Measurements from ENCODE around the gene SECISBP2. TPM values are rescaled to one million over a fixed set of nuclear protein-coding genes. Genes with fewer than 3 reads are reported as not detected.

The SECISBP2 gene
- total and polyA plus RNA-seq, 2 of the 13 experiments (the other 11 are each of a cell fraction or from before 2014, with no cell fraction given): 32.4 to 38.0 TPM

DNA sequence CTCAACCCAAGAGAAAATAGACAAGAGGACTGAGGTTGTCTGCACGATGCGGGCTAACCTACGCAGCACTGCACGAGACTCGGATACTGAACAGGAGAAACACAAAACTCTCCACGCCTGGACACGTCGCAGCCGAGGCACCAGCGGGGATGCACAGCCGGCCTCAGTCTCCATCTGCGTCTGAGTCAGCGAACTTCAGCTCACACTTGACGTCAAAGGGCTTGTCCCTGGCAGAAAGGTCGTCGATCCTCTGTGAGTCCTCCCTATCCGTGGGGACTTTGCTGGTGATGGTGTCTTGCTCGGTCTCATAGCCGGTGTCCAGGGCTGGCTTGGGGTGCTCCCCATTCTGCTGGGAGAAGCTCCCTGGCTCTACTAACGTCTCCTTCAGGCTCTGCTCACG is 60.2 kb downstream of the SECISBP2 start:
- Histone ChIP-seq H3K4me1 (ENCODE audit: insufficient read depth, low read length) (peaks cover 16% of the 10 kb centered on the region; the same call in 1 of the 2 replicates), H3K36me3 (replicated peaks in 1 of 2; ENCODE audit: control insufficient read depth in 1 of 2, insufficient read depth in 2 of 2, low read length in 2 of 2) (no peaks in the 10 kb centered on the region), H3K27ac (ENCODE audit: extremely low read length, insufficient read depth, low read length) (no peak overlapping the region), H4K20me1 (ENCODE audit: insufficient read depth, low read length) (no peaks in the 10 kb centered on the region), H3K9ac (ENCODE audit: insufficient read depth, low read depth, low read length) (no peak overlapping the region), H3K9me3 (ENCODE audit: low read length) (no peaks in the 10 kb centered on the region), H3K4me3 (replicated peaks in 1 of 3; ENCODE audit: insufficient read depth in 1 of 3, low read depth in 2 of 3, low read length in 3 of 3) (no peak overlapping the region), H2AFZ (ENCODE audit: low read length) (no peak overlapping the region), H3K79me2 (ENCODE audit: insufficient read depth, low read length) (no peaks in the 10 kb centered on the region), H3K4me2 (ENCODE audit: low read depth, low read length) (no peak overlapping the region), H3K27me3 (ENCODE audit: control insufficient read depth in 1 of 2, insufficient read depth in 2 of 2, low read length in 2 of 2) (peaks cover 1 to 8% of the 10 kb centered on the region in 2 experiments; a peak in 2 of 5 replicates)
- 83% methylated on average over 17 of the region's 21 CpGs for WGBS (ENCODE audit: low lambda C conversion rate)
- DNase-seq (ENCODE audit: low spot score) (no peak), FAIRE-seq (no peak), ATAC-seq (no peak)
- POLR2A ChIA-PET: no interaction called here
- in situ Hi-C loops (cut with HindIII; ENCODE audit: extremely low pct_ligation_motif_present, low pct_unique_long_range_greater_than_20kb): no loop called here
- TF ChIP-seq, protein P1, sequence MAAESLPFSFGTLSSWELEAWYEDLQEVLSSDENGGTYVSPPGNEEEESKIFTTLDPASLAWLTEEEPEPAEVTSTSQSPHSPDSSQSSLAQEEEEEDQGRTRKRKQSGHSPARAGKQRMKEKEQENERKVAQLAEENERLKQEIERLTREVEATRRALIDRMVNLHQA (CRISPR knock-in tag; IDR thresholded peaks at IDR 0.05): no peak
- TF ChIP-seq TP53 (CRISPR knock-in tag; conservative IDR thresholded peaks at IDR 0.05) (no peak), ZNF263 (CRISPR knock-in tag; IDR thresholded peaks at IDR 0.05) (0 out of 2 replicates have a peak, but pooled peaks have one; percentile 15), GATAD1 (CRISPR knock-in tag; IDR thresholded peaks at IDR 0.05) (no peak), ZNF446 (CRISPR knock-in tag; IDR thresholded peaks at IDR 0.05) (no peak)
- TF ChIP-seq, protein P2, sequence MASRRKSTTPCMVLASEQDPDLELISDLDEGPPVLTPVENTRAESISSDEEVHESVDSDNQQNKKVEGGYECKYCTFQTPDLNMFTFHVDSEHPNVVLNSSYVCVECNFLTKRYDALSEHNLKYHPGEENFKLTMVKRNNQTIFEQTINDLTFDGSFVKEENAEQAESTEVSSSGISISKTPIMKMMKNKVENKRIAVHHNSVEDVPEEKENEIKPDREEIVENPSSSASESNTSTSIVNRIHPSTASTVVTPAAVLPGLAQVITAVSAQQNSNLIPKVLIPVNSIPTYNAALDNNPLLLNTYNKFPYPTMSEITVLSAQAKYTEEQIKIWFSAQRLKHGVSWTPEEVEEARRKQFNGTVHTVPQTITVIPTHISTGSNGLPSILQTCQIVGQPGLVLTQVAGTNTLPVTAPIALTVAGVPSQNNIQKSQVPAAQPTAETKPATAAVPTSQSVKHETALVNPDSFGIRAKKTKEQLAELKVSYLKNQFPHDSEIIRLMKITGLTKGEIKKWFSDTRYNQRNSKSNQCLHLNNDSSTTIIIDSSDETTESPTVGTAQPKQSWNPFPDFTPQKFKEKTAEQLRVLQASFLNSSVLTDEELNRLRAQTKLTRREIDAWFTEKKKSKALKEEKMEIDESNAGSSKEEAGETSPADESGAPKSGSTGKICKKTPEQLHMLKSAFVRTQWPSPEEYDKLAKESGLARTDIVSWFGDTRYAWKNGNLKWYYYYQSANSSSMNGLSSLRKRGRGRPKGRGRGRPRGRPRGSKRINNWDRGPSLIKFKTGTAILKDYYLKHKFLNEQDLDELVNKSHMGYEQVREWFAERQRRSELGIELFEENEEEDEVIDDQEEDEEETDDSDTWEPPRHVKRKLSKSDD (CRISPR knock-in tag; IDR thresholded peaks at IDR 0.05; ENCODE audit: low read depth): no peak
- no TSS peak for BruUV-seq (replicated peaks)
- CTCF ChIA-PET (ENCODE audit: low intra/inter-chr PET ratio, low total read pairs): no interaction called here
- intact Hi-C loops (cut with micrococcal nuclease; ENCODE audit: unreplicated experiment): no loop called here
